GM18498 (cell line): Measurements from ENCODE around the gene MED13L.

Experiments used
- ATAC-seq: cut with Tn5 transposase; IDR thresholded peaks from one replicate; pipeline ENCODE4 v1.9.1; 2021; ENCODE audit warnings: mild to moderate bottlenecking, moderate library complexity; ENCODE audit not compliant: unreplicated experiment

Gene MED13L

DNA sequence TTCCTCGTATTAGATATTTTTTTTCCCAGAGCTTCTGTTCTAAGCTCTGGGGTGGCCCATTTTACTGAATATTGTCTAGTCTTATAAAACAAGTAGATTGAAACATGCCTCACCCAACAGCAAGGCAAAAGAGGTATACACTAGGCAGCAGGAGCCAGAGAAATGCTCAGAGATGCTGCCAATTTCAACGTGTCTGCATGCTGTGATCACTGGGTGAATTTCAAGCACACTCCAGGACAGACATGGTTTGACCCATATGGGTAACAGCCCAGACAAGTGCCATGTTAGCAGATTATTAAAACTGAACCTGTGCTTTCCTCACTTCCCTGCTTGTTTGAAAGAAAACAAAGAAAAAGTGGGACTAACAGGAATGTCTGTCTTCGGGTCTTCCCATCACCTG, 321.3 kb downstream of the MED13L start:
- no peak for ATAC-seq

DNA sequence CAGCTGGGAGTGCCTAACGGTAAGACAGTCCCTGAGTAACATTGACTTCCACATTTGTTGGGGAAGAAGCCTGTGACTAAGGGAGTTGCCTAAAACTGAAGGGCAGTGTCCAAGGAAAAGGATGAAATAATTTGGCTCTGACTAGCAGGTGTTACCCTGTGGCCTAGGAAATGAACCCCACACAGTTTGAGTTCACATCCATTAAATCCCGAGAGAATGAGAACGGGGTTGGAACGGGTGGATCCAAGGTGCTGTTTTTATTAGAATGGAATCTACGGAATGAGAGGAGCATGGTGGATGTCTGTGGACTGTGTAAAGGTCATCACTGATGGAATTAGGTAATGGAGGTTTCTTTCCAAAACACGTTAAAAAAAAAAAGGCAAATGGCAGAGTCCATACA, 324.0 kb downstream of the MED13L start:
- ATAC-seq, result no peak

DNA sequence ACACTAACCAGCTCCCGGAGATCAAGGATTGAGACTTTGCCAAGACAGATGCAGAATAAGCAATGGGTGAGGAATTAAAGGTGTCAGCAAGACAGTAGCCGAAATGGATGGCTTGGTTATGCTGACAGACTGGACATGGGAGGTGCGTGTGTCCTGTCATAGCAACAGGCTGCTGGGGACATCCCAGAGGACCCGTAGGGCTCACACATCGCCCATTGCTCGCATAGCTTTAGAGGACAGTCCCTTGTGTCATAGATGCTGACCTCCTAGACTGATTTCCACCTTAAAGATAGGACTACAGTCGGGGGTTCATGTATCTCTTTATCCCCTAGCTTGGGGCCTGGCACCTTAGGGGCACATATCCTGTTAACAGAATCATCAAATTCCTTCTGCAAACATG, 324.5 kb downstream of the MED13L start:
- no peak for ATAC-seq

DNA sequence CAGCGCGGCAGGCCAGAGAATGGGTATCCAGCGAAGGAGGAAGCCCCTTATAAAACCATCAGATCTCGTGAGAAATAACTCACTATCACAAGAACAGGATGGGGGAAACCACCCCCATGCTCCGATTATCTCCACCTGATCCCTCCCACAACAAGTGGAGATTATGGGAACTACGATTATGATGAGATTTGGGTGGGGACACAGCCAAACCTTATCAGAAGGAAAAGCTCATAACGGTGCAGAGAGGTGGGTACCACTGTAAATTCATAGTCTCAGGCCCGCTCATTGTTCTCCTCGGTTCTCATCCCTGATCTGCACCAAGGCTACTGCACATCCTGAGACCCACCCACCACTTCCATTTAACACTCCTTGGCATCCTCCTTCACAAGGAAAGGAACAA, 326.5 kb downstream of the MED13L start:
- no peak for ATAC-seq

DNA sequence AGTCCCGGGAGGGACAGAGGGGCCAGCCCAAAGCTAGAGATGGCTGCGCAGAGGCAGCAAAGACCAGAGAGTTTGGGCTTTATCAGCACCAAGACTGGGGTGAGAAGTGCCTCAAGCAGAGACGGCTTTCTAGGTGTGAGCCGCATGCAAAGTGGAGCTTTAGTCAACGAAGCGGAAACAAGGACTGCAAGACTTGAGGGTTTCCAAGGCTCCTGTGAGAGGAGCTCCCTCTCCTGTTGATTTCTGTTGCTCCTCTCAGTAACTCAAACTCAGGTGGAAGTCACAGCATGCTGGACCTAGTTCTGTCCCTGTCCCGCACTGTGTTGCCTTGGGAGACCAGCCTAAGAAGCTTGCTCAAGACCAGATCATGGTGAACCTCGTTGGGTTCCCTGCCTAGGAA, 327.8 kb downstream of the MED13L start:
- ATAC-seq, result no peak

DNA sequence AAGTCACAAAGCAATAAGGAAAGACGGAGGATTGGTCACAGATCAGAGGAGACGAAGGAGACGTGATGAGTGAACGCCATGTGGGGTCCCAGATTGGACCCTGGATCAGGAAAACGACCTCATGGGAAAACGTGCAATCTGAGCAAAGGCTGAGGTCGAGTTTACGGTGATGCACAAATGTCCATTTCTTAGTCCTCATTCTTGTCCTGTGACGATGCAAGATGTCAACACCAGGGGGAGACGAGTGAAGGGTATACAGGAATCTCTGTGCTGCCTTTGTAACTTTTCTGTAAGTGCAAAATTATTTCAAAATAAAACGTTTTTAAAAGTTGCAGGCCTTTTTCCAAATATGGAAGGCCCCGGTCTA, 329.8 kb downstream of the MED13L start:
- no peak for ATAC-seq

DNA sequence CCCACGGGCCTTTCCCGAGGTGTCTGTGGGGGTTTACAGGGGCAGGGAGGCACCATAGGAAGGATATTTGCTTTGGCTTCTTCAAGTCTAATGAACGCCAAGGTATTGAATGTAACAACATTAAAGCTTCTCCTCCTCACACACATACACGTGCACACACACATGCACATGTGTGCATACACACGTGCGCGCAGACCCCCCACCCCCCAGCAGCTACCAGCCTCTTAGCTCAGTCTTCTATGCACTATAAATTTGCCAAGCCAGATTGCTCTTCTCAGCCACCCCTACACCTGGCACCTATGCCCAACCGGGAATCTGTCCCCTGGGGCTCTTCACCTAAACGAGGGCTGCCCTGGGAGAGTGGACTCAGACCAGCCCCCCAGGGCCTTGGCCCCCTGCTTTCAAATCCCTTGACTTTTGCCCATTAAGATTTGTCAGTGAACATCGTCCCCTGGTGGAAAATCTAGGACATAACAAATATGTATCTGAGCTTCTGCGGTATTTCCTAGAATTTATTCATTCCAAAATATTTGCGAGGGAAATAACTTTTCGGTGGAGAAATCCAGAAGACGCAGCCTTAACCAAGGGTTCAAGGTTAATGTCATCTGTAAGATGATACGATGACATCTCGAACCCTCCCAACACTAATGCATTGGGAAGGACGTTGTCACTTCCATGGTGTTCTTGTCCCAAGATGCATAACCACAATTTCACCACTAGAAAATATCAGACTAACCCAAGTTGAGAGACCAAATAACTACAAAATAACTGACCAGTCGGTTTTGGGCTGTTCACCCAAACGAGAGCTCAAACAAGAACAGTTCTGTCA, 330.4 kb downstream of the MED13L start:
- no peak for ATAC-seq

DNA sequence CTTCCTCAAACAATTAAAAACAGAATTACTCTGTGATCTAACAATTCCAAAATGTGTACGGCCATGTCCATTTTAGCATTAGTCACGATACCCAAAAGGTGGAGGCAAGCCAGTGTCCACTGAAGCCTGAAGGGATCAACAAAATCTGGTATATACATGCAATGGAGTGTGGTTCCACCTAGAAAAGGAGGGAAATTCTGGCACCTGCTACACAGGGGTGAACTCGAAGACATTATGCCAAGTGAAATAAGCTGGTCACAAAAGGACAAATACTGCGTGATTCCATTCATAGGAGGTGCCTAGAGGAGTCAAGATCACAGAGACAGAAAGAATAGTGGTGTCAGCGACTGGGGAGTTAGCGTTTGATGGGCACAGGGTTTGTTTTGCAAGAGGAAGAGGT, 331.4 kb downstream of the MED13L start:
- no peak for ATAC-seq

DNA sequence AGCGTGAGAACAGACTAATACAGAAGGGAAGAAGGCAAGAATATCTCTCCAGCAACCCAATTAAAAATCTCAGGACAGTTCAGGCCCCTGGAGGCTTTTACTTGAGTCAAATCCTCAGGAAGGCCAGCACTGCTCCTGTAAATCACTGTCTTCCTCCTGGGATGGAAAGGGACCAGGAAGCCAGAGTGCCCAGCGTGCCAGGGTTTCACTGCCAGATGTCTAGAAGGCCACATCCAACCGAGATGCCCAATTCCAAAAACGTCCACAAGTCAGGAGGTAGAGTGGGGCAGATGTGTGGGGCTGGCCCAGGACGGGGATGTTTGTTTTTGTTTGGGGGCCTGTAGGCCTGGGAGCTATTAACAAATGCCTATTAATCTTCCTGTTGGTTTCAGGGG, 332.0 kb downstream of the MED13L start:
- no peak for ATAC-seq

DNA sequence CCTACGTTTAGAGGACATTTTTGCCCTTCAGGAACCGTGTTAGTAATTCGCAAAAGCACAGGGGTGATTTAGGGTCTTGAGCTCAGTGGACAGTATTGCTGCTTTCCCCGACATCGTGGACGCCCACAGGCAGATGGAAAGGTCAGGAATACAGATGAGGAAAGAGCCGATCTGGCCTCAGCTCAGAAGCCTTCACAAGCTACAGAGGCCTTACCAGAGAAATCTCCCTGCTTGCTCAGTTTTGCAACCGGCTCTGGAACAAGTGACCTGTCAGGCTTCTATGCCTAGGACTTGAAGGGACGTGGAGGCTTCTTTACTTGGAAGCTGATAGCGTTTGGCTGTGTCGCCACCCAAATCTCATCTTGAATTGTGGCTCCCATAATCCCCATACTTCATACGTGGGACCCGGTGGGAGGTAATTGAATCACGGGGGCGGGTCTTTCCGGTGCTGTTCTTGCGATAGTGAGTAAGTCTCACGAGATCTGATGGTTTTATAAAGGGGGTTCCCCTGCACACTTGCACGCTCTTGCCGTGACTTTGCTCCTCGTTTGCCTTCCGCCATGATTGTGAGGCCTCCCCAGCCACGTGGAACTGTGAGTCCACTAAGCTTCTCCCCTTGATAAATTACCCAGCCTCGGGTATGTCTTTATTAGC, 332.5 kb downstream of the MED13L start:
- no peak for ATAC-seq

DNA sequence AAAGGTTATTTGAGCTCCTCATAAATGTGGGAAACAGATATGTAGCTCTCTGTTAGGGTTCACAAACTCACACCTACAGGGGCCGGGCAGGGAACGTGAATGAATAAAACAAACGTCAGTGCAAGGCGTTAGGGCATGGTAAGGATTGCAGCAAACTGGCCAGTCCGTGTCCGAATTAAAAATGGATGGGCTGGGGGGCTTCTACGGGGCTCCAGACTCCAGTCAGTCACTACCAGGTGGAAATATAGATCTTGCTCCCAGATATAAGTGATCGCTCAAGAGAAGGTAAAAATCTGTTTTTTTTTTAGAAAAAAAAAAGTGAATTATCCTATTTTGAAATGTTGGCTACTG, 333.1 kb downstream of the MED13L start:
- ATAC-seq, result no peak

DNA sequence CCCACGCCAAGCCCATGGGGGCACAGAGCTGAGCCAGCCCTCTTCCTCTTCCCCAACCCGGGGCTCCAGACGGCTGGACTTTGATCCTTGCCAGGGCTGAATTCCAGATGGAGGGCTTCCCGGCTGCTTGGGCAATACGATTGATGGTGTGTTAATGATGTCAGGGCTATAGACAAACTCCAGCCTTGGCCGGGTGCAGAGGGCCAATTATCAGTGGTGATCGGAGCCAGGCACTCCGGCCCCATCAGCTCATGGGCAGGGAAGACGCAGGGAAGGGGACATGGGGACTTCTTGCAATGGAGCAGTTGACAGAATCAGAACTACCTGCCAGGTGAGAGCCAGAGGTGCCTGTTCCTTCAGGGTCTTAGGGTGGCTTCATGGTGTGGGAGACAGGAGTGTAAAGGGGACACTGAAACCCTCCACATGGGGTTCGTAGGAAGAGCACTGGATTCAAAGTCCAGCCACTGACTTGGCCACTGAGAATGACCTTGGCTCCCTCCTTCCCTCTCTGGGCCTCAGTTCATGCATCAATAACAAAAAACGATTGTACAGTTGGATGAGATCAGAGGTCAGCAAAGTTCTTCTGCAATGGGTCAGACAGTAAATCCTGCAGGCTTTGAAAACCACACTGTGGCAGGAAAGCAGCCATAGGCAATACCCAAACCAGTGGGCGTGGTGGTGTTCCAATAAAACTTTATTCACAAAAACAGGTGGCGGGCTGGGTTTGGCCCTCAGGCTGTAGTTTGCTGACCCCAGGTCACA, 333.7 kb downstream of the MED13L start:
- no peak for ATAC-seq

DNA sequence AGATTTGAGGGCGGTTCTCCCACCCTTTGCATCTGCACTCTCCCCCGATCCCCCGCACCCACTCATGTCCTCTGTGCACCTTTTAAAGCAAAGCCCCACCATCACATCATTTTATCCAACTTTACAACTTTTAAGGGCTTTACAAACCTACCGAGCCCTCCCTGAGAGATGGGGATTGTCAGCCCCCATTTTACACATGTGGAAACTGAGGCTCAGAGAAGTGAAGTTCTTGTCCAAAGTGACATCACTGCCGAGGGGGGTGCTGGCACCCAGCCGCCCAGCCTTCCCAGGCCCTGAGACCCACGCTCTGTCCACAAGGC, 334.2 kb downstream of the MED13L start:
- no peak for ATAC-seq

DNA sequence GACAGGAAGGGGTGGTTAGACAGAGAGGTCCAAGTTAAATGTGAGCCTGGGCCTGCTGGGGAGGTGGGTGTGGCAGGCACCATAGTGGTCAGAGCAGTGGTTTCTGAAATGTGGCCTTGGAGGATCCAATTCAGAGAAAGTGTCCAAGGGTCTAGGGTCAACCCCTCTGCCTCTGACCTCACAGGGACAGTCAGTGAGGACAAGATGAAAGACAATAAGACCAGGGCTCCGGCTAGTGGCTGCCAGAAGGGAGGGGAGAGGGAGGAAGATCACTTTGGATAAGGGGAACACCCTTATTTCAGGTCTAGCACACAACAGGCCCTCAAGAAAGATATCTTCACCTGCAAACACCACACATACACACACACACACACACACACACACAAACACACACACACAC, 335.1 kb downstream of the MED13L start:
- no peak for ATAC-seq

DNA sequence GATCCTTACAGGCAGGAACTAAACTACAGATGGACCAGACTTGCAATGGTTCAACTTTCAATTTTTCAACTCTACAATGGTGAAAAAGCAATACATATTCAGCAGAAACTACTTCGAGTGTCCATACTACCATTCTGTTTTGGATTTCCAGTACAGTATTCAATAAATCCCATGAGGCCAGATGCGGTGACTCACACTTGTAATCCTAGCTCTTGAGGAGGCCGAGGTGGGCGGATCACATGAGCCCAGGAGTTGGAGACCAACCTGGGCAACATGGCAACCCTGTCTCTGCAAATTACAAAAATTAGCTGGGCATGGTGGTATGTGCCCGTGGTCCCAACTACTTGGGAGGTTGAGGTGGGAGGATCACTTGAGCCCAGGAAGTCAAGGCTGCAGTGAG, 336.1 kb downstream of the MED13L start:
- ATAC-seq, result no peak

DNA sequence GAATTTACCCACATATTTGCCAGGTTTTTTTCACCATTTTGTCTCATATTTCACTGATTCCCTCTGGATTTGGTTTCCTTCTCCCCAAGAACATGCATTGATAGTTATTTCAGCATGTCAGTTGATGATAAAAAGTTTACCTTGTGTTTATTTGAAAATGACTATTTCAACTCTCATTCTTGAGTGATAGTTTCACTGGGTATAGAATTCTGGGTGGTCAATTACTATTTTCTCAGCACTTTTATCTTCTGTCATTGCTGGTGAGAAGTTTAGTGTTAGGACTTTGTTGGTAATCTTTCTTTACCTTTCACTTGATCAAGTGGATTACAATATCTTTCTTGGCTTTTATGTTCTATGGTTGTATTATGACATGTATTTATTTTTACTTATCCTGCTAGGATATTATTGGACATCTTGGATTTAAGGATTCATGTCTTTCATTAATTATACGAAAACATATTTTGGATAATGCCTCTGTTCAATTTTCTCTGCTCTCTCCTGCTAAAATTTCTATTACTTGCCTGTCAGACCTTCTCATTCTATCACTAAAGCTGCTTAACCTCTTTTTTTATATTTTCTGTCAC, 338.6 kb downstream of the MED13L start:
- no peak for ATAC-seq

DNA sequence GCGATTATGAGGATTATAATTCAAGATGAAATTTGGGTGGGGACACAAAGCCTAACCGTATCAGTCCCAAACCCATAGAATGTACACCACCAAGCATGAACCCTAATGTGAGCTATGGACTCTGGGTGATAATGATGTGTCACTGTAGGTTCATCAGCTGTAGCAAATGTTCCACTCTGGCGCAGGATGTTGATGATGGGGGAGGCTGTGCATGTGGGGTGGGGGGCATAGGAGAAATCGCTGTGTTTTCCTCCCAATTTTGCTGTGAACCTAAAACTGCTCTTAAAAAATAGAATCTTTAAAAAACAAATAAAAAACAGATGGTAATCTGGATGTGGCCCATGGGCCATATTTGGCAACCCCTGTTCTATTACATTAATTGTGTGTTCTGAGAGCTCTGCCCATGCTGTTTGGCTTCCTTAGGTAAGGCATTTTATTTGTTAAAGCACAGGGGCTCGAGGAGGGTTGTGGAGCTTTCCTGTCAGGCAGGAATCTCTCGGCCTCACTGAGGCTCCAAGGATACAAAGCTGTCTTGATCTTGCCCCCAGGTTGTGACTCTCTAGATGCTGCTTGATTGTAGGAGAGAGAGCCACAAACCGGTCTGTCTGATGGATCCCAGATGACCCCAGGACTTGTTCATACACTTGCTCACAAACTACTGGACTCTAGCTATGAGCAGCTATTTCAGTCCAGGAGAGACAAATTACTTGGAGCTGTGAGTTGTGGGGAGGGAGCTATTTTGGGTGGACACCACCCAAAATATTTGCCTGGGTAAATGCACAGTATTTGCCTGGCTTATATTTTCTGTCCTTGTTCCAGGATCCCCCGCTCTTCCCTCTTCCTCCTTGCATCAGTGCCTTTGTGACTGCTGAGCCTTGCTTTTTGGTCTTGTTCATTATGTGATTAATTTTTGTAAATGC, 340.2 kb downstream of the MED13L start:
- no peak for ATAC-seq

DNA sequence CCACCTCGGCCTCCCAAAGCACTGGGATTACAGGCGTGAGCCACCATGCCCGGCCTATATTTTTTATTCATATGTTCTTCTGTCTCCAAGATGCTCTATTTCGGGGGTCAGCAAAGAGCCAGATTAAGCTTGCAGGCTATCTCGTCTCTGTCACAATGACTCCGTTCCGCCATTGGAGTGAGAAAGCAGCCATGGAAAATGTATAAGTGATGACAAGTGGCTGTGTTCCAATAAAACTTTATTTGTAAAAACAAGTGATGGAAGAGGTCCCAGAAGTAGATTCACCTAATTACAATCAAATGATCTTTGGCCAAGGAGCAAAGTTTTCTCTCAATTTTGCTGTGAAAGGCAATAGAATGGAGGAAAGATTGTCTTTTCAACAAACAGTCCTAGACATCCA, 342.6 kb downstream of the MED13L start:
- no peak for ATAC-seq

DNA sequence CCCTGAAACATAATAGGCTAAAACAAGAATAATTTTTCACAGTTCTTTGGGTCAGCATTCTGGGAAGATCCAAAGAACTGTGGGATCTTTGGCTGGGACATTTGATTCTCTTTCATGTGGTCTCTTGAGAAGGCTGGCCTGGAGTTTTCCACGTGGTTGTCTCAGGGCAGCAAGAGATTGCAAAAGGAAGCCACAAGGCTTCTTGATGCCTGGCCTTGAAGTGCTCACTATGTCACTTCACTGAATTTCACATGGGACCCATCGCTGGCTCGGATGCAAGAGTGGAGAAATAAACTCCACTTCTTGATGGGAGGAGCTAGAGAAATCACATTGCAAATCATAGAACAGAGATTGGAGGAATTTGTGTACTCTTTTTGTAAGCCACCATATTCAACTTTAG, 343.4 kb downstream of the MED13L start:
- ATAC-seq, result no peak

DNA sequence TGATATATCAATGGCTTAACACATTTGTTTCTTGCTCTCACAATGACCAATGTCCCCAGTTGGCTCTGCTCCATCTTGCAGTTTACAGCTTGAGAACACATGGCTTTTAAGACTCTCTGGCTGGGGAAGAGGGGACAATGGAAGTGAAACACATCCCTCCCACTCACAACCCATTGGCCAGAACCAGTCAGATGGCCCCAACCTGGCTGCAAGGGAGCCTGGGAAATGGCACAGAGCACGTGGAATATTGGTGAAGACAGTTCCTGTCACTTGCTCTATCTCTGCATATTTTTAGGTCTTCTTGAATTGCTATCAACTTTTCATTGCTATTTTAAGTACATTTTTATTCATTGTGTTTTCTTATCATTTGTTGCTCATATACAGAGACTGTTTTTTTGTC, 345.4 kb downstream of the MED13L start:
- no peak for ATAC-seq

DNA sequence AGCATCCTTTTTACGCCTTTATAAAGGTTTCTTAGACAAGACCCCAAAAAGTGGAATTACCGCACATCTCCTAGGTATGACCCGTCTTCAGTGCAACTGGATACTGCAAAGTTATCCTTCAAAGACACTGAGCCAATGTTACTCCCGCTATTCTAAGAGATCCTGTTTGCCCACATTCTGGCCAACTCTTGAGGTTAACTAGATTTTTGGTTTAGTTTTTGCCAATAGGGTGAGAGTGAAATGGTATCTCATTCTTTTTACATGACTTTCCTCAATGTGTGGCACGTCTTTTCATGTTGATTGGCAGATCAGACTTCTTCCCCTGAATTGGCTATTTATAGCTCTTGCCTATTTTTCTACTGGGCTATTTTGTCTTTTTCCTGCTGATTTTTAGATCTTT, 347.2 kb downstream of the MED13L start:
- no peak for ATAC-seq
